ENCODE data around the gene CCND1. TPM values are rescaled to one million over a fixed set of nuclear protein-coding genes. Genes with fewer than 3 reads are reported as not detected.

CCND1 gene
- total RNA-seq, 2 experiments from 2014 or later: 0.44 TPM; not detected in 1

DNA sequence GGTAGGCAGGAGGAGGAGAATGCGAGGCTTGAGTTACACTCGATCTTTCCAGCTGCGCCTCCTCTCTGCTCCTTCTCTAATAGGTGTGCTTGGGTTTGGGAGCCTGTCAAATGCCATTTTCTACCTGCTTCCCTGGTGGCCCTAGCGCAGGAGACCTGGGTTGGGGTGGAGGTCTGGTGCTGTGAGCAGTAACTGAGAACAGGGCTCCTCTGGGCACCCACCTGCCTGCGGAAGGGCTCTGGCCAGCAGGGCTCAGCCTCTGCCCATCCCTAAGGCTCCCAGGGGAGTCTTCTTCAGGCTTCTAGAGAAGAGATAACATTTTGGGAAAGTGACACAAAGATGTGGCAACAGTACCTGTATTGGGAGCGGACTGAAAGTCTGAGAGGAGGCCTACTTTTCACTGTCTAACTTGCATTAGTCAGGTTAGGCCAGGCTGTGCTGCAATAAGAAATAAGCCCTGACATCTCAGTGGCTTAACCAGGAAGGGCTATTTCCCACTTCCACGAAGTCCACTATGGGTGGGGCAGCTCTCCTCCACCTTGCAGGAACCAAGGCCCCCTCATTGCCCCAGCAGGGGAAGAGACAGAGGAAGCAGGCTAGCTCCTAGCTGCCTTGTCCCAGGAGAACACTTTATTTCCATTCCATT lies 41.8 kb downstream of the CCND1 start:
- no peak overlapping the region for H2AFZ ChIP-seq (ENCODE audit: low read length)
- H3K4me2 ChIP-seq (ENCODE audit: low read length): no peak overlapping the region
- no peaks in the 10 kb centered on the region for H3K9me3 ChIP-seq (ENCODE audit: low read length)
- CTCF ChIA-PET (ENCODE audit: unreplicated experiment): no interaction called here
- no peaks in the 10 kb centered on the region for H4K20me1 ChIP-seq (ENCODE audit: insufficient read depth, low read length)
- DNase-seq (ENCODE audit: low spot score): no peak
- BruUV-seq (replicated peaks): no TSS peak
- H3K9me2 ChIP-seq (ENCODE audit: insufficient read depth, low read length): no peaks in the 10 kb centered on the region
- H3K4me3 ChIP-seq (ENCODE audit: low read depth, low read length, poor library complexity, severe bottlenecking): no peak overlapping the region
- POLR2A ChIA-PET: no interaction called here
- H3K79me2 ChIP-seq (ENCODE audit: insufficient read depth, low read depth, low read length): no peaks in the 10 kb centered on the region
- H3K4me1 ChIP-seq (ENCODE audit: insufficient read depth, low read length, poor library complexity, severe bottlenecking): no peaks in the 10 kb centered on the region
- intact Hi-C loops (cut with micrococcal nuclease; ENCODE audit: unreplicated experiment): no loop called here
- TF ChIP-seq, protein P1, sequence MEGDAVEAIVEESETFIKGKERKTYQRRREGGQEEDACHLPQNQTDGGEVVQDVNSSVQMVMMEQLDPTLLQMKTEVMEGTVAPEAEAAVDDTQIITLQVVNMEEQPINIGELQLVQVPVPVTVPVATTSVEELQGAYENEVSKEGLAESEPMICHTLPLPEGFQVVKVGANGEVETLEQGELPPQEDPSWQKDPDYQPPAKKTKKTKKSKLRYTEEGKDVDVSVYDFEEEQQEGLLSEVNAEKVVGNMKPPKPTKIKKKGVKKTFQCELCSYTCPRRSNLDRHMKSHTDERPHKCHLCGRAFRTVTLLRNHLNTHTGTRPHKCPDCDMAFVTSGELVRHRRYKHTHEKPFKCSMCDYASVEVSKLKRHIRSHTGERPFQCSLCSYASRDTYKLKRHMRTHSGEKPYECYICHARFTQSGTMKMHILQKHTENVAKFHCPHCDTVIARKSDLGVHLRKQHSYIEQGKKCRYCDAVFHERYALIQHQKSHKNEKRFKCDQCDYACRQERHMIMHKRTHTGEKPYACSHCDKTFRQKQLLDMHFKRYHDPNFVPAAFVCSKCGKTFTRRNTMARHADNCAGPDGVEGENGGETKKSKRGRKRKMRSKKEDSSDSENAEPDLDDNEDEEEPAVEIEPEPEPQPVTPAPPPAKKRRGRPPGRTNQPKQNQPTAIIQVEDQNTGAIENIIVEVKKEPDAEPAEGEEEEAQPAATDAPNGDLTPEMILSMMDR (conservative IDR thresholded peaks at IDR 0.05; ENCODE audit: low read length): no peak
- TF ChIP-seq EZH2phosphoT487 (IDR thresholded peaks at IDR 0.05; ENCODE audit: borderline replicate concordance, low read depth, low read length): no peak
- H3K36me3 ChIP-seq (ENCODE audit: insufficient read depth, low read length): no peaks in the 10 kb centered on the region
- no peak overlapping the region for H3K27ac ChIP-seq (ENCODE audit: low read depth, low read length, poor library complexity, severe bottlenecking)

DNA sequence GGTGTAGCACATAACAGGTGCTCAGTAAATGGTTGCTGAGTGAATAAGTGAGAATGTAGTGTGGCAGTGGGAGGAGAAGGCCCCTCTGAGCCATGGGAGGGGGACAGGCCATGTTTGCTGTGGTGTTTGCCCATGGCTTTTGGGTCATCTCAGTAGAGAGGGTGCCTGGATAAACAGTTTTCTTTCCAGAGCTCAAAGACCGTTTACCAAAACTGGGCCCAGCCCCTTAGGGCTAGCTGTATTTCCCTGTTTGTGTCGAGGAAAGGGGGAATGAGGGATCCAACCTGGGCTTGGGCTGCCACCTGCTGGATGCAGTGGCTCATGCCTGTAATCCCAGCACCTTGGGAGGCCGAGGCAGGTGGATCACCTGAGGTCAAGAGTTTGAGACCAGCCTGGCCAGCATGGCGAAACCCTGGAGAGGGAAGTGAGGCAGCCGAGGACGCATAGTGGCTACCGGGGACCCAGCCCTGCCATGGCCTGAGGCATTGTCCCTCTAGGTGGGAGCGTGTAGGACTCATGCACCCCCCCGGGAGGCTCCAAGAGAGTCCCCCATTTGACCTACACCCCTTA lies 42.9 kb downstream of the CCND1 start:
- POLR2A ChIA-PET: no interaction called here
- H3K36me3 ChIP-seq (ENCODE audit: insufficient read depth, low read length): no peaks in the 10 kb centered on the region

DNA sequence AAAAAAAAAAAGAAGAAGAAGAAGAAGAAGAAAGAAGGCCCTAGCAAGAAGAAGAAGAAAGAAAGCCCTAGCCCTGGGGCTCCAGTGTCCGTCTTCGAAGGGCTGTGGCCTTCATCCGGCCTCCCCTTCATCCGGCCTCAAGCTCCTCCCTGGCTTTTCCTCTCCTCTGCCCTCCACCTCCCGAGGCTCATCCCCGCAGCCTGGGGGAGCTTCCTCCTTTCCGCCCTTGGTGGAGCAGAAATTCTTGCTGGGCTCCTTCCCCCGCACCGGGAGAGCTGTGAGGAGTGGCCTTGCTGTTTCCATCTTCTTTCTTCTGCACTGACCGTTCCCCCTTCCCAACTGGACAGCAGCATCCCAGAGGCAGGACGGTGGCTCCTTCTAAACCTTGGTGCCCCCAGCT lies 43.7 kb downstream of the CCND1 start:
- H3K4me1 ChIP-seq (ENCODE audit: insufficient read depth, low read length, poor library complexity, severe bottlenecking): no peaks in the 10 kb centered on the region
- no peak for TF ChIP-seq EZH2phosphoT487 (IDR thresholded peaks at IDR 0.05; ENCODE audit: borderline replicate concordance, low read depth, low read length)
- TF ChIP-seq, protein P1 (conservative IDR thresholded peaks at IDR 0.05; ENCODE audit: low read length): no peak
- no peaks in the 10 kb centered on the region for H4K20me1 ChIP-seq (ENCODE audit: insufficient read depth, low read length)
- no peaks in the 10 kb centered on the region for H3K36me3 ChIP-seq (ENCODE audit: insufficient read depth, low read length)
- intact Hi-C loops (cut with micrococcal nuclease; ENCODE audit: unreplicated experiment): no loop called here
- no peak overlapping the region for H2AFZ ChIP-seq (ENCODE audit: low read length)
- H3K4me2 ChIP-seq (ENCODE audit: low read length): no peak overlapping the region
- POLR2A ChIA-PET: no interaction called here
- no TSS peak for BruUV-seq (replicated peaks)
- CTCF ChIA-PET (ENCODE audit: unreplicated experiment): no interaction called here
- no peaks in the 10 kb centered on the region for H3K9me2 ChIP-seq (ENCODE audit: insufficient read depth, low read length)
- H3K79me2 ChIP-seq (ENCODE audit: insufficient read depth, low read depth, low read length): no peaks in the 10 kb centered on the region
- no peak overlapping the region for H3K27ac ChIP-seq (ENCODE audit: low read depth, low read length, poor library complexity, severe bottlenecking)
- no peaks in the 10 kb centered on the region for H3K9me3 ChIP-seq (ENCODE audit: low read length)
- DNase-seq (ENCODE audit: low spot score): no peak
- H3K4me3 ChIP-seq (ENCODE audit: low read depth, low read length, poor library complexity, severe bottlenecking): no peak overlapping the region

More for the DNA sequence above, 42.9 kb downstream of the CCND1 start:
- CTCF ChIA-PET (ENCODE audit: unreplicated experiment): no interaction called here
- Histone ChIP-seq H3K79me2 (ENCODE audit: insufficient read depth, low read depth, low read length) (no peaks in the 10 kb centered on the region), H3K9me2 (ENCODE audit: insufficient read depth, low read length) (no peaks in the 10 kb centered on the region), H3K4me3 (ENCODE audit: low read depth, low read length, poor library complexity, severe bottlenecking) (no peak overlapping the region), H3K27ac (ENCODE audit: low read depth, low read length, poor library complexity, severe bottlenecking) (no peak overlapping the region), H3K4me1 (ENCODE audit: insufficient read depth, low read length, poor library complexity, severe bottlenecking) (no peaks in the 10 kb centered on the region), H2AFZ (ENCODE audit: low read length) (no peak overlapping the region), H4K20me1 (ENCODE audit: insufficient read depth, low read length) (no peaks in the 10 kb centered on the region), H3K4me2 (ENCODE audit: low read length) (no peak overlapping the region), H3K9me3 (ENCODE audit: low read length) (no peaks in the 10 kb centered on the region)
- DNase-seq (ENCODE audit: low spot score): peak; percentile 10
- intact Hi-C loops (cut with micrococcal nuclease; ENCODE audit: unreplicated experiment): no loop called here
- no peak for TF ChIP-seq EZH2phosphoT487 (IDR thresholded peaks at IDR 0.05; ENCODE audit: borderline replicate concordance, low read depth, low read length)
- TF ChIP-seq, protein P1 (conservative IDR thresholded peaks at IDR 0.05; ENCODE audit: low read length): peak; percentile 67
- no TSS peak for BruUV-seq (replicated peaks)

Measured in OCI-LY7 (cell line).